Testis (tissue), 2 donors: Measurements from ENCODE around the gene CDK17.

Experiments used
- CTCF ChIP-seq, 3 experiments: fragments of 450-650 bp in 2 of 3; fragments of 200-600 bp in 1 of 3; sonication (generic) in 1 of 3; IDR thresholded peaks; one replicate each; pipeline ENCODE4 v1.5.1; 2016 to 2019; ENCODE audit warnings: antibody characterized with exemption in 3 of 3, mild to moderate bottlenecking in 2 of 3, moderate library complexity in 1 of 3
- POLR2A ChIP-seq: fragments of 450-650 bp; IDR thresholded peaks from one replicate; pipeline ENCODE4 v1.6.1; 2017; ENCODE audit warnings: antibody characterized with exemption, mild to moderate bottlenecking, moderate library complexity

DNA sequence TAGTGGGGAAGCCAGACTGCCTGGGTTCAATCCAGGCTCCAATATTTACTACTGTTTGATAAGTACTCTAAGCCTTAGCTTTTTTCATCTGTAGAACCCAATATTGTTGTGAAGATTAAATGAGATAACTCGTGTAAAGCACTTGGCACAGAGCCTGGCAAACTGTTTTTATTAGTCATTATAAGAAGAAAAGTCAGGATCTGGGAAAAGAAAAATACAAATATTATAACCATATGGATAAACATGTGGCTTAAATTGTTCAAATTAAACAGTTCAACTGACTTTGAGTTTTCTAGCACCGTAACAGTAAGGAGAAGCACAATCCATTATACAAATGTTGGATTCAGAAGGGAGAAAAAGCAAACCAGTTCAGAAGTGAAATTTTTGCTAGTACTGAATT, 22.0 kb upstream of the CDK17 start:
- TF ChIP-seq CTCF (IDR thresholded peaks at IDR 0.05): no peak
- TF ChIP-seq POLR2A: no peak
